H1 (cell line): ENCODE data around the gene YIF1B. TPM values are rescaled to one million over a fixed set of nuclear protein-coding genes. Genes with fewer than 3 reads are reported as not detected.

ENCODE experiments used
- BRCA1 ChIP-seq: IDR thresholded peaks from 2 replicates; pipeline ENCODE4 v1.6.1; 2012; ENCODE audit warnings: low read depth, low read length, improper control_type of control experiment
- RBBP5 ChIP-seq: IDR thresholded peaks from 2 replicates; pipeline ENCODE4 v1.7.1; 2012; ENCODE audit warnings: low read depth, mild to moderate bottlenecking, inconsistent platforms, low read length, moderate library complexity, borderline replicate concordance
- TCF12 ChIP-seq: IDR thresholded peaks from 2 replicates; pipeline ENCODE4 v1.6.1; 2011; ENCODE audit warnings: low read depth, mild to moderate bottlenecking, low read length
- polyA plus RNA-seq, 7 experiments: library from polyadenylated mRNA; depleted of rRNA in 3 of 7; stranded (reverse) in 5 of 7; unstranded in 2 of 7; fragments of >200 nt in 5 of 7; fragments of 200-250 nt in 2 of 7; gene quantifications; 1 replicate in 5 of 7; 2 replicates in 1 of 7; 4 replicates in 1 of 7; pipeline versions ENCODE4 v1.2.1 to v1.2.3, GENCODE V29; 2011 to 2013; ENCODE audit warnings: missing spikeins in 2 of 7, mixed read lengths in 2 of 7
- total RNA-seq: library from RNA; stranded (reverse); fragmentation: NEBNext Ultra II Directional; extraction: Animal tissue kit (Norgen Biotek cat#: 25700); gene quantifications from 2 replicates; pipeline ENCODE4 v1.2.1, GENCODE V29; 2021

The YIF1B gene
- total and polyA plus RNA-seq, 2 of the 8 experiments (the other 6 are each of a cell fraction or from before 2014, with no cell fraction given) = 89.6 to 305 TPM

- TF ChIP-seq BRCA1 (no peak), RBBP5 (0 out of 2 replicates have a peak, but pooled peaks have one; percentile 39), TCF12 (no peak)
Observed at GRCh38 chr19:38335949-38336637, 20.3 kb upstream of the YIF1B start (continued).
